ENCODE results near the gene TMEM260.

- TF ChIP-seq MAX (IDR thresholded peaks at IDR 0.05): no peak
- no peak for TF ChIP-seq TAF1 (IDR thresholded peaks at IDR 0.05; ENCODE audit: low read depth)
- no peak for TF ChIP-seq EP300 (IDR thresholded peaks at IDR 0.05; ENCODE audit: borderline replicate concordance)
- no peak for TF ChIP-seq RAD21 (IDR thresholded peaks at IDR 0.05; ENCODE audit: low read depth)
- no peak for TF ChIP-seq REST (IDR thresholded peaks at IDR 0.05; ENCODE audit: low read depth)
- TF ChIP-seq CREB1 (IDR thresholded peaks at IDR 0.05; ENCODE audit: low read depth): no peak
- TF ChIP-seq TEAD4 (IDR thresholded peaks at IDR 0.05): no peak
- TF ChIP-seq TCF12 (IDR thresholded peaks at IDR 0.05; ENCODE audit: low read depth): no peak
- no peak for TF ChIP-seq YY1 (IDR thresholded peaks at IDR 0.05; ENCODE audit: low read depth)
- no peak for TF ChIP-seq EGR1 (IDR thresholded peaks at IDR 0.05)
- no peak for TF ChIP-seq NFIC (IDR thresholded peaks at IDR 0.05)
- TF ChIP-seq FOXM1 (IDR thresholded peaks at IDR 0.05; ENCODE audit: borderline replicate concordance, low read depth): no peak
- TF ChIP-seq ZBTB7A (IDR thresholded peaks at IDR 0.05; ENCODE audit: low read depth): no peak
Observed at GRCh38 chr14:56678838-56679237, 99.2 kb downstream of the TMEM260 start.

Data from Ishikawa (cell line).